Measurements from ENCODE around the gene BHLHE23. TPM values are rescaled to one million over a fixed set of nuclear protein-coding genes. Genes with fewer than 3 reads are reported as not detected.

The BHLHE23 gene
- polyA plus RNA-seq, 1 of the 3 experiments (the other 2 are of a cell fraction) = not detected

- no peaks in the 10 kb centered on the region for H3K79me2 ChIP-seq (ENCODE audit: insufficient read depth)
- H3K9me2 ChIP-seq = no peaks in the 10 kb centered on the region
- POLR2A ChIA-PET = interaction anchor here (1.5 kb wide), 1 partner anchor 36 kb away, joined by 3 read pairs; no protein-coding TSS in a partner anchor
- 10% methylated on average over 8 of the region's 21 CpGs for WGBS (ENCODE audit: low lambda C conversion rate)
- H3K4me1 ChIP-seq (ENCODE audit: control insufficient read depth in 1 of 2, insufficient read depth in 2 of 2, low read depth in 1 of 2, low read length in 1 of 2) = peaks cover 0 to 3% of the 10 kb centered on the region in 2 experiments; a peak in 1 of 4 replicates
- no peak overlapping the region; a peak in 1 of 4 replicates for H3K4me3 ChIP-seq (ENCODE audit: low read depth in 2 of 2, low read length in 1 of 2)
- H3K27me3 ChIP-seq (ENCODE audit: insufficient read depth) = peaks cover 92% of the 10 kb centered on the region
- H3K27ac ChIP-seq (ENCODE audit: low read depth in 2 of 2, low read length in 1 of 2) = no peak overlapping the region
- peak overlapping the region; percentile 34; the same call in 1 of the 2 replicates for H3K4me2 ChIP-seq
- no peak overlapping the region for H2AFZ ChIP-seq (ENCODE audit: low read depth)
- H3K9ac ChIP-seq = no peak overlapping the region
- TF ChIP-seq CHD2 (IDR thresholded peaks at IDR 0.05; ENCODE audit: low read length, partially characterized antibody) (no peak), MEF2A (IDR thresholded peaks at IDR 0.05; ENCODE audit: borderline replicate concordance, low read depth) (no peak), NFIC (IDR thresholded peaks at IDR 0.05; ENCODE audit: borderline replicate concordance) (no peak), IRF3 (IDR thresholded peaks at IDR 0.05; ENCODE audit: low read depth, low read length) (no peak), TEAD4 (IDR thresholded peaks at IDR 0.05; ENCODE audit: borderline replicate concordance, insufficient read depth) (no peak), FOXJ3 (CRISPR knock-in tag; IDR thresholded peaks at IDR 0.05) (no peak), JUND (IDR thresholded peaks at IDR 0.05) (no peak), EP300 (IDR thresholded peaks at IDR 0.05; ENCODE audit: borderline replicate concordance in 1 of 2, low read depth in 1 of 2, low read length in 1 of 2) (no peak), ZBTB33 (IDR thresholded peaks at IDR 0.05; ENCODE audit: borderline replicate concordance, low read depth) (no peak), GATA2 (CRISPR knock-in tag; IDR thresholded peaks at IDR 0.05) (no peak), USF1 (IDR thresholded peaks at IDR 0.05; ENCODE audit: borderline replicate concordance, low read depth) (no peak), FOXM1 (IDR thresholded peaks at IDR 0.05; ENCODE audit: low read depth) (no peak), CTCF (IDR thresholded peaks at IDR 0.05) (no peak), RXRA (IDR thresholded peaks at IDR 0.05; ENCODE audit: borderline replicate concordance, low read depth) (no peak)
- CTCF ChIA-PET = interaction anchor here (0.6 to 2.6 kb wide), 37 partner anchors 10 to 598 kb away, joined by 3 to 30 read pairs (median 4); partner anchors contain the start of gene SLC17A9
- peaks cover 8% of the 10 kb centered on the region; the same call in 1 of the 2 replicates for H3K9me3 ChIP-seq
- DNase-seq = peak; percentile 62
- H3K36me3 ChIP-seq (replicated peaks in 1 of 2; ENCODE audit: control insufficient read depth in 1 of 2, insufficient read depth in 2 of 2, low read length in 1 of 2) = no peaks in the 10 kb centered on the region
- H3F3A ChIP-seq (replicated peaks; ENCODE audit: insufficient read depth) = peaks cover 4% of the 10 kb centered on the region
- H4K20me1 ChIP-seq (ENCODE audit: insufficient read depth) = no peaks in the 10 kb centered on the region
Observed at GRCh38 chr20:63008541-63009044, 1.8 kb upstream of the BHLHE23 start.

Data from SK-N-SH (cell line).